IPS-18c (cell line): ENCODE results near the gene MRPL32.

Experiments
- H3K4me3 ChIP-seq: 2 replicates; pipeline ENCODE4 v1.7.0; 2013; ENCODE audit warnings: low read depth, mild to moderate bottlenecking, low read length, moderate library complexity; ENCODE audit not compliant: insufficient read depth
- H3K9me3 ChIP-seq: one replicate; pipeline ENCODE4 v1.6.1; 2013; ENCODE audit warnings: mild to moderate bottlenecking, low read length, moderate library complexity; ENCODE audit not compliant: control insufficient read depth, insufficient read depth

The MRPL32 gene

GRCh38 chr7:42986213-42986612, 54.0 kb downstream of the MRPL32 start:
- H3K9me3 ChIP-seq, result no peaks in the 10 kb centered on the region
- no peak overlapping the region for H3K4me3 ChIP-seq

- Histone ChIP-seq H3K9me3 (no peaks in the 10 kb centered on the region), H3K4me3 (no peak overlapping the region)
These were observed 54.6 kb downstream of the MRPL32 start for GRCh38 chr7:42986781-42987248.
